C1 segment of cervical spinal cord (tissue), 14 donors: Measurements from ENCODE around the gene KCNE3.
A peak's percentile ranks its signal among the peaks of the same experiment; 100 is the strongest.

Experiments
- DNase-seq, 14 donors: peaks; one replicate each; lab custom pipeline; 2025; lab: John Stamatoyannopoulos, UW

Gene KCNE3

DNA sequence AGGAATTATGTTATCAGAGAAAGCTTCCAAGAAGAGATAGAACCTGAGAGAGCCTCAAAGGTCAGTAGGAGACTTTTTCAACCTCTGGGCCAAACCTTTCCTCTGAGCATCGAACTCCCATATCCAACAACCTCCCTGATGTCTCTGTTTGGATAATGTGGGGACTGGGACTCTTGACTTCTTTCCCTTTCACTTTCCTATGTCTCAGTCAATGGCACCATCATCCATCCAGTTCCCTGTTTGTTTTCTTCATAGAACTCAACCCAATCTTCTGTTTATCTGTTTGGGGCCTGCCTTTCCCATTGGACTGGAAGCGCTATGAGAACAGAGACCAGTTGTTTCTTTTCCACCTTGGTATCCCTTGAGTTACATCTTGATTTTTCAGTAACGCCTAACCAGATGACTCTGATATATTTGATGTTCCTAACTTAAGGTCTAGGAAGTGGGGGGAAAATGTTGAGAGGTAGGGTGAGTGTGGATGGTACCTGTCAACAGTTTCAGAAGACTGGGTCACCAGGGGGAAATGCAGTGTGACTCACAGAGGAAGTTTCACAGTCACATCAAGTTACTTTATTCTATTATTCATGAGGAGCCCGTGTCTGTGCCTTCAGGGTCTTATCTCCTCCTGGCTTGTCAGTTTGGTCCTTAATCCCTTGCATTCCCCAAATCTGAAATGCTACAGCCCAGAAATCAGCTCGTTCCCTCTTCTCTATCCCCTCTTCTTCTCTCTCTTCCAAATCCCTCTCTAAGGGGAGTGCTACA lies 4.5 kb upstream of the KCNE3 start:
- no peak for DNase-seq

DNA sequence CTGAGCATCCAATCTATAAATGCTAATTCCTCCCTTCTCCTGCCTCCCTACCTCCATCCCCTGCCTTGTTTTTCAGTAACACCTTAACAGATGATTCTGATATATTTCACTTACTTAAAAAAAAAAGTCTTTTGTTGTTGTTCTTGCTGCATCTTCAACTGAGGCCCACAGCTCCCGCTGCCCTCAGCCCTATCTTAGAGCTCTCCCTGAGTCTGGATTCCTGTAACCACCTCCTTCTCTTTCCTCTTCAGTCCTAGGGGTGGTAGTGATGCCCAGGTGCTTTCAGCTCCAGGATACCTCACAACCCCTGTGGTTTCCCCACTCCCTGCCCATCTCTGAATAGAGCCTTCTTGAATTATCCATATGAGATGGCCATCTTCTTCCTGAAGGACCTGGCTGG lies 3.7 kb upstream of the KCNE3 start:
- DNase-seq: no peak

- no peak for DNase-seq
Observed at GRCh38 chr11:74470526-74470925, 3.2 kb upstream of the KCNE3 start.

DNA sequence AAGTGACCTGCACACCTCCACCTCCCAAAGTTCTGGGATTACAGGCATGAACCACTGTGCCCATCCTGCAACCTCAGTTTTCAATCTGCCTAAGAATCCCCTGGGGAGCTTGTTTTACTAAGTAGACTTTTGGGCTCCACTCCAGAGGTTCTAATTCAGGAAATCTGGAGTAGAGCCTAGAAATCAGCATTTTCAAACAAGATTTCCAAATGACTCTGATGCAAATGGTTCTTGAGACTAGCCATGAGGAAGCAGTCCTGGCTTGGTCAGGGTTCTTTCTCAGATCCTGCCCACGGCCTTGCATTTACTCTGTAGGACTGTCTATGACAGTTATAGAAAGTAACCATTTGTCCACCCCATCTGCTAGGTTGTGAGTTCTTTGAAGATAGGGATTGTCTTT lies 1.6 kb upstream of the KCNE3 start:
- DNase-seq: no peak

GRCh38 chr11:74468521-74468920 lies 1.2 kb upstream of the KCNE3 start:
- DNase-seq: no peak

DNA sequence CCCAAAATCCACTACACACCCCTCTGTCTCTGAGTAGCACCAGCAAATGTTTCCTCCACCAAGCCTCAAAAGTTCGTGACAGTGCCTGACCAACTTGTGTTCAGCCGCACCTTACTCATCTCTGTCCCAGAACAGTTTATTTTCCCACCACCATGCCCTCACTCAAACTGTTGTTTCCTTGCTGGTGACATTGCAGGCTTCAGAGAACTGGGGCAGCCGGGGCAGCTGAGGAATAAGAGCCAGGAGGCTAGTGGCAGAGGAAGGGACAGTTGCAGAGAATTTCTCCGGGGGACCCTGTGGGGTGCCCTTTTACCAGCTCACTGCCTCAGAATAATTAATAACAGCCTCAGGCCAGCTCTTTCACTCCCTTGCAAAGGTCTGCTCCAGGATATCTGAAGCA lies 709 bp upstream of the KCNE3 start:
- no peak for DNase-seq

GRCh38 chr11:74465291-74465708 lies 2.0 kb downstream of the KCNE3 start:
- no peak for DNase-seq

- DNase-seq: no peak
Observed at GRCh38 chr11:74464746-74465145, 2.6 kb downstream of the KCNE3 start.

DNA sequence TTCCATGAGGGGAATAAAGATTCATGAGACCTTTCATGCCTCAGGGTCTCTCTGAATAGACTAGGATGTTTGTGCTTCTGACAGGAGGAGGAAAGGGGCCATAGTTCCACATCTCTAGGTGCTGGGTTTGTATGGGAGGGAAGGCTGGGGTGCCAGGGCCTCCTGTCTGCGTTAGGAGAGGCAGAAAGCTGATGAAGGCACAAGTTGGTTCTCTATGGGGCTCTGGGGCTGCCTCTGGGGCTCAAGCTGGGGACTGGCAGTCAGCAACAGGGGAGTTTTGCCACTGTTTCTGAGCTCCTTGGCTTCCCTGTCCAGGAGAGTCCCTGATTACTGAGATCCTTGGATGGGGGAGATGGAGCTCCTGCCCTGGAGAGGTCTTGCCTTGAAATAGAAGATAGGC lies 4.1 kb downstream of the KCNE3 start:
- DNase-seq: no peak

DNA sequence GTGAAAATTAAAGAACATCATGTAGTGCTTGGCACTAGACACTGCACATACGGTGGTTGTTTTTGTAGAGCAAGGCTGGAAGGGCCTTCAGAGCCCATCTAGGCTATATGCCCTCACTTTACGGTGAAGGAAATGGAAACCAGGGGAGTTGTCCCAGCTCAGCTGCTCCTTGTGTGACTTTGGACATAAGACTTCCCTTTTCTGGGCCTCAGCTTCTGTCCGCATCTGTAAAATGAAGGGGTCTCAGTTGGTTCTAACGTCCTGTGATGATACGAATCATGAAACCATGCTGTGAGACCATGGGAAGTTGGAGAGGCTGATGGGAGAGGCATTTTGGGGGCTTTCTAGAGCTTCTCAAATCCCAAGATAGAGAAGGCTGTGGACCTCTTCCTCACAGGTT lies 4.7 kb downstream of the KCNE3 start:
- DNase-seq: no peak

DNA sequence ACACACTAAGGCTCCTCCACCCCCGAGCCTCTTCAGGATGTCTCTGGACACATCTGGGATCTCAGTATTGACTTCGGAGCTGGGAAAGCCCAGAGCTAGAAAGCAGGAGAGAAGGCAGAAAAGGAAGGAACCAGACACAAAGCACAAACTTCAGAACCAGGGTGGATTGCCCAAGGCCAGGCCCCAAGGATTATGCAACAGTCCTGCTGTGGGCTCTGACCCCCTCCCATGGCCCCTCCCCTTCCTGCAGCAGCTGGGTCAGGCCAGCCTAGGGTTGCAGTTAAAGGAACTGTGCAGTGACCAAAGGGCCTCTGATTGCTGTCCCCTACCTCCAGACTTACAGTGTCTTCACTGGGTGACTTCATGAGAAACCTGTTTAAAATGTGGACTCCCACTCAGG lies 5.3 kb downstream of the KCNE3 start:
- DNase-seq: peak in 7 of 14 donors; percentile 7 to 61 (median 36)

- peak in 2 of 14 donors; percentile 8 to 23 for DNase-seq
Observed at GRCh38 chr11:74460481-74461154, 6.7 kb downstream of the KCNE3 start.

- no peak for DNase-seq
Observed at GRCh38 chr11:74460065-74460464, 7.3 kb downstream of the KCNE3 start.

DNA sequence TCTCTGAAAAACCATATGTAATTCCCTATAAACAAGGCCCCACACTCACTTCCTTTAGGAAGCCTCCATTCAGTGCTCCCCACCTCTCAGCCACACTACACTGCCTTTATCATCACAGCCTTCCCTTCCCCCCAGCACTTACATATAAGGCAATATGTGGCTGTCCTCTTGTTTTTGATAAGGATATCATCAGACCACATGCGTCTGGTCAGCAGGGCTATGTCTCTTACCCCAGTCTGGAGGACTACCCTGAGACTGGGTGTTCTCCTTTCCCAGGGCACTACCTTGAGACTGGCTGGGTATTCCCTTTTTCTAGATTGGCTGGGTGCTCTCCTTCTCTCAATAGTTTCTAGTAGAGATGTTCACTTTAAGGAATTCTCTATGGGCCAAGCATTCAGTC lies 7.8 kb downstream of the KCNE3 start:
- DNase-seq: no peak

GRCh38 chr11:74457356-74457755 lies 10.0 kb downstream of the KCNE3 start:
- DNase-seq: no peak

DNA sequence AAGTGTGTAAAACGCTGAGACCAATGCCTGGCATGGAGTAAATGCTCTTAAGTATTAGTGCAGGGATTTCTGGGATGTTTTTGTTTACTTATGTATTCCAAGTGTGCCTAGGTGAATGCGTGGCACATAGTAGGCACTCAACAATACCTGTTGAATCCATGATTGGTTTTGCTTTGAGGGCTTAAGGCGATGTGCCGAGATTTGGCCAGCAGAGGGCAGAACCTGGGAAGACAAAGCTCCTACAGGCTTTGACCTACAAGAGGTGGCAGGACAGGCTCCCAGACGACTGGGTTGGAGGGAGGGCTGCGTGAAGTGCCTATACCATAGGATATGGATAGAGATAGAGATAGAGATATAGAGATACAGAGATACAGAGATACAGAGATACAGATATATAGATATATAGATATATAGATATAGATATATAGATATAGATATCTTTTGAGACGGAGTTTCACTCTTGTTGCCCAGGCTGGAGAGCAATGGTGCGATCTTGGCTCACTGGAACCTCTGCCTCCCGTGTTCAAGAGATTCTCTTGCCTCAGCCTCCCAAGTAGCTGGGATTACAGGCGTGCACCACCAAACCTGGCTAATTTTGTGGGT lies 13.9 kb downstream of the KCNE3 start:
- DNase-seq: peak in 5 of 14 donors; percentile 4 to 24 (median 13)

DNA sequence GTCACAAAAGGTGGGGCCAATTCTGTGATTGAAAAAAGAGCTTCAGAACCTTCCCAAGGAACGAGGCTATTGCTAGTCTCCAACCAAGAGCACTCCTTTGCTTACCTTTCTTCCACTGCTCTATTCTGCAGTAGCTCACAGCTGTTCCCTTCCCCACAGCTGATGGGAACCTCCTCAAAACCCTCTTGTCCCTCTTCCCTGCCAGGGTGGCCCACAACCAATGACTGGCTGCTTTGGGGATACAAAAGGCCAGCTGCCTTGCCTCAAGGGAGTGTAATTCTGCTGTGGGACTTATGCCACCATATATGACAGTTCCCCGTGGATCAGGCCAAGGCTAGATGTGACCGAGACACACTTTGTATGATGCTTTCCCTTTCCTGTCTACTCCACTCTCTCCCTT lies 15.0 kb downstream of the KCNE3 start:
- no peak for DNase-seq

- DNase-seq: no peak
Observed at GRCh38 chr11:74450318-74450717, 17.0 kb downstream of the KCNE3 start.

- peak in 9 of 14 donors; percentile 26 to 68 (median 40) for DNase-seq
Observed at GRCh38 chr11:74449369-74449931, 17.9 kb downstream of the KCNE3 start.

DNA sequence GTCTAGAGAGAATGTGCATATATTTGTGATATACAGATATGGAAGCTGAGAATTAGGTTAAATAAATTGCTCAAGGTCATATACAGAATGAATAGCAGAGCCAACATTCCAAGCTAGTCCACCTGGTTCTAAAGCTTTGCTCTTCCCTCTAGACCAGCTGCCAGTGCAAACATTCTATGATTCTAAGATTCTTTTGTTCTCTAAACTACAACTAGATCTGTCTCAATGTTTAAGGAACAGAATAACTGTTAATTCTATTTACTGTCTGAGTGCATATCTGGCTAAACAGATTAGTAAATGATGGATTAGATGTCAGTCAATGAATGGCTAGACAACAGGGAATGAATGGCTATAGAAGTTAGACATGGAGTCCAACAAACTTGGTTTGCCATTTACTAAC lies 19.6 kb downstream of the KCNE3 start:
- DNase-seq: no peak

- no peak for DNase-seq
Observed at GRCh38 chr11:74446532-74446938, 20.8 kb downstream of the KCNE3 start.

DNA sequence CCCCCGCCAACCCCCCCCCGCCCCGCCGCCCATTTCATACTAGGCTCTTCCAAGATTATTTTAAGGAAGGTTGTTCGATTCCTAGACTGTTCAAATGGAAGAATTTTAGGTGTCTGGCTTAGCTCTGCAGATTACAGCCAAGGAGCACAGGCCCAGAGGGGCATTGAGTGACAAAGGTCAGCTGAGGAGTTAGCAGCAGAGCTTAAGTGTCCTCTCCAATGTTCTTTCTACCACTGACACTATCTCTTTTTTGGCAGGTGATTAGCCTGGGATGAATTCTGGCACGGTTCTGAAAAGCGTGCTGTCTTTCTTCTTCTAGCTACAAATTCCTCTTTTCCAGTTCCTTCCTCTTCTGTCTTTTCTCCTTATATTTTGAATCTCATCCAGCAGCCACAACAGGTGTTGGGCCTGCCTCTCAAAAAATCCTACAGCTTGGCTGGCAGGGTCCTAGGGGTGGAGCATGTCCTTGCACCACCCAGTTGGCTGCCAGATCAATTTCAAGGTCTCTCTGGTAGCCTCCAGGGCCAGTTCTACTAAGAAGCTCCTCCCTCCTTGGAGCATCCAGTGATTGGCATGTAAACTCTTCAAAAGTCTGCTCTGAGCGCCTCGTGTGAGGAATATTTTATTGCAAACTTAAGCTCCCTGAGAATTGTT lies 23.0 kb downstream of the KCNE3 start:
- DNase-seq: no peak
